Stimulated activated naive CD8-positive, alpha-beta T cell treated with anti-CD3 and anti-CD28 coated beads, Interleukin-15, amount 100 ng/mL, for 72 hours (primary cell): Measurements from ENCODE around the gene CDK12.
"Not testable (repeated sequence)": the region's sequence is repeated elsewhere in the genome, so short reads cannot be mapped to it uniquely, and the experiment has no call there.

Experiments
- ATAC-seq: fragments of 150-1000 bp; cut with Tn5 transposase; 2 replicates; pipeline ENCODE4 v1.10.0; 2021; ENCODE audit warnings: mild to moderate bottlenecking, moderate library complexity
- DNase-seq, 2 donors: peaks; one replicate each; pipeline ENCODE4 v3.0.0; 2021 to 2022
- H3K27ac Mint-ChIP-seq, 2 donors: one replicate each; pipeline ENCODE4 v1.8.0; 2022; ENCODE audit warnings: mild to moderate bottlenecking in 2 of 2, mixed read lengths in 2 of 2, moderate library complexity in 2 of 2
- H3K27me3 Mint-ChIP-seq: one replicate; pipeline ENCODE4 v1.8.0; 2022; ENCODE audit warnings: mixed read lengths
- H3K4me1 Mint-ChIP-seq: one replicate; pipeline ENCODE4 v1.8.0; 2022; ENCODE audit warnings: mild to moderate bottlenecking, mixed read lengths
- H3K4me3 Mint-ChIP-seq, 2 donors: one replicate each; pipeline ENCODE4 v1.8.0; 2022; ENCODE audit warnings: mild to moderate bottlenecking in 2 of 2, mixed read lengths in 2 of 2, moderate library complexity in 1 of 2
- H3K9me3 Mint-ChIP-seq, 2 donors: one replicate each; pipeline ENCODE4 v1.8.0; 2022; ENCODE audit warnings: mixed read lengths in 2 of 2

CDK12 gene

GRCh38 chr17:39533891-39534290, 72.6 kb downstream of the CDK12 start:
- ATAC-seq (no peak), DNase-seq (no peak)
- H3K9me3 Mint-ChIP-seq: no peaks in the 10 kb centered on the region
- no peaks in the 10 kb centered on the region for H3K27me3 Mint-ChIP-seq
- no peak overlapping the region for H3K27ac Mint-ChIP-seq
- H3K4me1 Mint-ChIP-seq: peaks cover 11% of the 10 kb centered on the region
- H3K4me3 Mint-ChIP-seq: no peak overlapping the region

GRCh38 chr17:39534768-39535405, 73.6 kb downstream of the CDK12 start:
- no peaks in the 10 kb centered on the region for H3K27me3 Mint-ChIP-seq
- peaks cover 14% of the 10 kb centered on the region for H3K4me1 Mint-ChIP-seq
- no peak overlapping the region for H3K27ac Mint-ChIP-seq
- no peak for ATAC-seq
- H3K4me3 Mint-ChIP-seq: no peak overlapping the region
- DNase-seq: no peak
- H3K9me3 Mint-ChIP-seq: no peaks in the 10 kb centered on the region

GRCh38 chr17:39536468-39536867, 75.2 kb downstream of the CDK12 start:
- H3K4me3 Mint-ChIP-seq: no peak overlapping the region
- H3K4me1 Mint-ChIP-seq: peaks cover 14% of the 10 kb centered on the region
- no peak for DNase-seq
- H3K9me3 Mint-ChIP-seq: no peaks in the 10 kb centered on the region
- no peak for ATAC-seq
- H3K27me3 Mint-ChIP-seq: no peaks in the 10 kb centered on the region
- no peak overlapping the region for H3K27ac Mint-ChIP-seq

GRCh38 chr17:39537364-39537763, 76.1 kb downstream of the CDK12 start:
- ATAC-seq, H3K27ac Mint-ChIP-seq, H3K9me3 Mint-ChIP-seq, DNase-seq, H3K27me3 Mint-ChIP-seq, H3K4me3 Mint-ChIP-seq: not testable (repeated sequence)
- H3K4me1 Mint-ChIP-seq: peaks cover 14% of the 10 kb centered on the region

- no peaks in the 10 kb centered on the region for H3K9me3 Mint-ChIP-seq
- DNase-seq (no peak), ATAC-seq (peak; percentile 71)
- H3K4me3 Mint-ChIP-seq: no peak overlapping the region
- no peak overlapping the region for H3K27ac Mint-ChIP-seq
- H3K4me1 Mint-ChIP-seq: peaks cover 14% of the 10 kb centered on the region
- no peaks in the 10 kb centered on the region for H3K27me3 Mint-ChIP-seq
These were observed 77.6 kb downstream of the CDK12 start for GRCh38 chr17:39538866-39539265.

- Mint-ChIP-seq H3K27ac (no peak overlapping the region), H3K4me1 (peaks cover 14% of the 10 kb centered on the region), H3K4me3 (no peak overlapping the region), H3K9me3 (no peaks in the 10 kb centered on the region), H3K27me3 (no peaks in the 10 kb centered on the region)
- no peak for DNase-seq
- ATAC-seq: no peak
These were observed 79.3 kb downstream of the CDK12 start for GRCh38 chr17:39540611-39541010.

- H3K27ac Mint-ChIP-seq: no peak overlapping the region
- H3K4me3 Mint-ChIP-seq: no peak overlapping the region
- no peaks in the 10 kb centered on the region for H3K9me3 Mint-ChIP-seq
- H3K4me1 Mint-ChIP-seq: peaks cover 14% of the 10 kb centered on the region
- no peaks in the 10 kb centered on the region for H3K27me3 Mint-ChIP-seq
- DNase-seq (no peak), ATAC-seq (no peak)
These were observed 80.4 kb downstream of the CDK12 start for GRCh38 chr17:39541652-39542051.

- ATAC-seq (no peak), DNase-seq (no peak)
- Mint-ChIP-seq H3K4me3 (no peak overlapping the region), H3K4me1 (peaks cover 11% of the 10 kb centered on the region), H3K27me3 (no peaks in the 10 kb centered on the region), H3K27ac (no peak overlapping the region), H3K9me3 (no peaks in the 10 kb centered on the region)
These were observed 81.9 kb downstream of the CDK12 start for GRCh38 chr17:39543176-39543575.

- Mint-ChIP-seq H3K27me3 (no peaks in the 10 kb centered on the region), H3K4me3 (no peak overlapping the region), H3K4me1 (peaks cover 6% of the 10 kb centered on the region), H3K9me3 (no peaks in the 10 kb centered on the region), H3K27ac (no peak overlapping the region)
- ATAC-seq (no peak), DNase-seq (no peak)
These were observed 82.4 kb downstream of the CDK12 start for GRCh38 chr17:39543664-39544063.

GRCh38 chr17:39544361-39544760, 83.1 kb downstream of the CDK12 start:
- H3K4me3 Mint-ChIP-seq, DNase-seq, ATAC-seq, H3K27me3 Mint-ChIP-seq, H3K27ac Mint-ChIP-seq, H3K4me1 Mint-ChIP-seq, H3K9me3 Mint-ChIP-seq: not testable (repeated sequence)

- no peak overlapping the region for H3K27ac Mint-ChIP-seq
- no peaks in the 10 kb centered on the region for H3K4me1 Mint-ChIP-seq
- no peaks in the 10 kb centered on the region for H3K9me3 Mint-ChIP-seq
- no peaks in the 10 kb centered on the region for H3K27me3 Mint-ChIP-seq
- DNase-seq (peak; percentile 67 to 68), ATAC-seq (peak; percentile 85)
- H3K4me3 Mint-ChIP-seq: no peak overlapping the region
These were observed 86.6 kb downstream of the CDK12 start for GRCh38 chr17:39547713-39548478.

- Mint-ChIP-seq H3K27ac (no peak overlapping the region), H3K4me1 (no peaks in the 10 kb centered on the region), H3K27me3 (no peaks in the 10 kb centered on the region), H3K9me3 (no peaks in the 10 kb centered on the region), H3K4me3 (no peak overlapping the region)
- DNase-seq: no peak
- no peak for ATAC-seq
These were observed 87.4 kb downstream of the CDK12 start for GRCh38 chr17:39548494-39549225.

GRCh38 chr17:39549747-39550573, 88.7 kb downstream of the CDK12 start:
- no peaks in the 10 kb centered on the region for H3K9me3 Mint-ChIP-seq
- no peaks in the 10 kb centered on the region for H3K4me1 Mint-ChIP-seq
- no peak for DNase-seq
- no peak for ATAC-seq
- H3K27ac Mint-ChIP-seq: no peak overlapping the region
- no peak overlapping the region for H3K4me3 Mint-ChIP-seq
- no peaks in the 10 kb centered on the region for H3K27me3 Mint-ChIP-seq

- DNase-seq (no peak), ATAC-seq (no peak)
- no peaks in the 10 kb centered on the region for H3K9me3 Mint-ChIP-seq
- no peaks in the 10 kb centered on the region for H3K4me1 Mint-ChIP-seq
- H3K27me3 Mint-ChIP-seq: no peaks in the 10 kb centered on the region
- no peak overlapping the region for H3K4me3 Mint-ChIP-seq
- peak overlapping the region in 1 of 2 donors; percentile 27 for H3K27ac Mint-ChIP-seq
These were observed 90.6 kb downstream of the CDK12 start for GRCh38 chr17:39551879-39552278.

GRCh38 chr17:39553341-39553945, 92.2 kb downstream of the CDK12 start:
- H3K4me3 Mint-ChIP-seq: no peak overlapping the region
- no peaks in the 10 kb centered on the region for H3K27me3 Mint-ChIP-seq
- H3K4me1 Mint-ChIP-seq: no peaks in the 10 kb centered on the region
- no peaks in the 10 kb centered on the region for H3K9me3 Mint-ChIP-seq
- H3K27ac Mint-ChIP-seq: no peak overlapping the region
- DNase-seq (no peak), ATAC-seq (no peak)
